A549 (cell line): Measurements from ENCODE around the gene PACS2. TPM values are rescaled to one million over a fixed set of nuclear protein-coding genes. Genes with fewer than 3 reads are reported as not detected.
"Not testable (repeated sequence)": the region's sequence is repeated elsewhere in the genome, so short reads cannot be mapped to it uniquely, and the experiment has no call there.

ENCODE experiments used
- ATAC-seq, 2 experiments: fragments of 200-7000 bp in 1 of 2; fragments of >200 bp in 1 of 2; cut with Nextera tagmentation in 1 of 2; cut with Tn5 transposase in 1 of 2; 3 replicates each; pipeline versions ENCODE4 v1.8.0 to v1.9.1; 2018 to 2020; ENCODE audit warnings: mild to moderate bottlenecking in 1 of 2, moderate library complexity in 1 of 2
- CTCF ChIA-PET: fragments of 300-600 bp; sonication (Branson Sonifier 250); formaldehyde crosslinking; extraction: SDS; loops from one replicate; lab custom pipeline; 2021; ENCODE audit warnings: antibody characterized with exemption, inconsistent platforms; lab: Yijun Ruan, JAX
- POLR2A ChIA-PET: fragments of 350-600 bp; formaldehyde crosslinking; extraction: SDS; loops from one replicate; lab custom pipeline; 2021; ENCODE audit warnings: antibody characterized with exemption, inconsistent platforms; lab: Yijun Ruan, JAX
- DNase-seq, 2 experiments: peaks; one replicate each; pipeline versions ENCODE4 v3.0.0 to v3.0.0-alpha.2; 2011 to 2016; ENCODE audit warnings: low read depth in 1 of 2, low spot score in 1 of 2
- FAIRE-seq: peaks from 2 replicates; lab custom pipeline; 2011; peaks lifted over from hg19 to GRCh38; lab: Jason Lieb, UNC
- H3K27ac ChIP-seq, 2 experiments: fragments of >200 bp; sonication (Bioruptor Twin); formaldehyde crosslinking; 3 replicates each; pipeline ENCODE4 v1.5.1; 2016 to 2017
- H3K4me1 ChIP-seq: fragments of >200 bp; sonication (Bioruptor Twin); formaldehyde crosslinking; 3 replicates; pipeline ENCODE4 v1.6.1; 2016
- H3K4me2 ChIP-seq: fragments of >200 bp; sonication (Bioruptor Twin); formaldehyde crosslinking; 3 replicates; pipeline ENCODE4 v1.6.1; 2016
- H3K4me3 ChIP-seq: fragments of >200 bp; sonication (Bioruptor Twin); formaldehyde crosslinking; 3 replicates; pipeline ENCODE4 v1.5.1; 2016
- H3K9me3 ChIP-seq: fragments of >200 bp; sonication (Bioruptor Twin); formaldehyde crosslinking; 3 replicates; pipeline ENCODE4 v1.6.1; 2016
- BHLHE40 ChIP-seq: IDR thresholded peaks from 2 replicates; pipeline ENCODE4 v1.6.1; 2012; ENCODE audit warnings: low read depth, low read length, inconsistent platforms
- CTCF ChIP-seq: fragments of >200 bp; sonication (Bioruptor Twin); formaldehyde crosslinking; IDR thresholded peaks from 3 replicates; pipeline ENCODE4 v1.5.1; 2016
- E2F6 ChIP-seq: IDR thresholded peaks from 2 replicates; pipeline ENCODE4 v1.6.1; 2012; ENCODE audit warnings: low read depth, borderline replicate concordance
- FOSB ChIP-seq: fragments of 250-450 bp; sonication (Bioruptor Pico); IDR thresholded peaks from 2 replicates; pipeline ENCODE4 v1.5.0; 2020; ENCODE audit warnings: mild to moderate bottlenecking, moderate library complexity
- FOXS1 ChIP-seq: fragments of 250-450 bp; sonication (Bioruptor Pico); IDR thresholded peaks from 2 replicates; pipeline ENCODE4 v1.5.0; 2020; ENCODE audit warnings: mild to moderate bottlenecking, moderate library complexity
- HES2 ChIP-seq: fragments of >200 bp; sonication (Bioruptor Twin); formaldehyde crosslinking; IDR thresholded peaks from 2 replicates; pipeline ENCODE4 v1.6.1; 2016
- HOXA7 ChIP-seq: fragments of 250-450 bp; sonication (Bioruptor Pico); IDR thresholded peaks from 2 replicates; pipeline ENCODE4 v1.5.0; 2020; ENCODE audit warnings: mild to moderate bottlenecking, moderate library complexity
- HOXB13 ChIP-seq: fragments of 250-450 bp; sonication (Bioruptor Pico); IDR thresholded peaks from 2 replicates; pipeline ENCODE4 v1.5.0; 2020; ENCODE audit warnings: low read depth, mild to moderate bottlenecking, moderate library complexity
- KDM1A ChIP-seq: fragments of 200-600 bp; sonication (generic); IDR thresholded peaks from 2 replicates; pipeline ENCODE4 v1.6.1; 2016; ENCODE audit warnings: low read depth, mild to moderate bottlenecking
- KDM5A ChIP-seq: fragments of 200-600 bp; sonication (generic); IDR thresholded peaks from 2 replicates; pipeline ENCODE4 v1.6.1; 2016; ENCODE audit warnings: antibody characterized with exemption, mild to moderate bottlenecking
- PBX3 ChIP-seq: IDR thresholded peaks from 2 replicates; pipeline ENCODE4 v1.6.1; 2012
- RAD21 ChIP-seq, 2 experiments: fragments of >200 bp in 1 of 2; sonication (Bioruptor Twin) in 1 of 2; formaldehyde crosslinking in 1 of 2; IDR thresholded peaks in 1 of 2; conservative IDR thresholded peaks in 1 of 2; 2 replicates in 1 of 2; 3 replicates in 1 of 2; pipeline ENCODE4 v1.6.1; 2012 to 2018; ENCODE audit warnings: inconsistent platforms in 1 of 2
- REST ChIP-seq: fragments of 200-600 bp; sonication (generic); IDR thresholded peaks from 2 replicates; pipeline ENCODE4 v1.6.1; 2016; ENCODE audit warnings: antibody characterized with exemption, mild to moderate bottlenecking, moderate library complexity
- USF2 ChIP-seq: fragments of 450-650 bp; IDR thresholded peaks from 2 replicates; pipeline ENCODE4 v1.6.1; 2014; ENCODE audit warnings: antibody characterized with exemption
- WGBS: methylation state at CpG from one replicate; pipeline ENCODE4 v1.1.6; 2017; ENCODE audit errors: missing lambda C conversion rate; 5-methylcytosine and 5-hydroxymethylcytosine counted together
- polyA plus RNA-seq, 4 experiments: library from polyadenylated mRNA; depleted of rRNA in 3 of 4; stranded (reverse); fragments of >200 nt; fragmentation: RNase III in 1 of 4; extraction: RNeasy Plus Mini Kit Qiagen cat#74134 plus additional on column Dnase treatment in 1 of 4; gene quantifications; 2 replicates in 3 of 4; 3 replicates in 1 of 4; pipeline ENCODE4 v1.2.3, GENCODE V29; 2011 to 2017

The PACS2 gene
- polyA plus RNA-seq, 2 of the 4 experiments (the other 2 are of a cell fraction): 11.9 to 24.5 TPM

- TF ChIP-seq USF2 (no peak), KDM5A (no peak), KDM1A (no peak), RAD21 (conservative IDR thresholded peaks at IDR 0.05 in 1 of 2, IDR thresholded peaks at IDR 0.05 in 1 of 2) (no peak), HOXA7 (CRISPR knock-in tag) (no peak), E2F6 (no peak), CTCF (no peak)
- TF ChIP-seq, all 56 proteins: peak for 0
Measured at GRCh38 chr14:105273062-105273461, 41.5 kb upstream of the PACS2 start (continued).

GRCh38 chr14:105274637-105275036, 39.9 kb upstream of the PACS2 start:
- POLR2A ChIA-PET: no interaction called here
- WGBS: 91% methylated on average over 6 of the region's 6 CpGs
- no peak for TF ChIP-seq FOSB (CRISPR knock-in tag)
- no peak for TF ChIP-seq BHLHE40
- TF ChIP-seq REST: no peak
- no peak for TF ChIP-seq HES2
- ATAC-seq: no peak
- CTCF ChIA-PET: interaction anchor here (0.8 to 1.0 kb wide), 2 partner anchors 14 to 184 kb away, joined by 5 read pairs; no protein-coding TSS in a partner anchor
- H3K4me1 ChIP-seq: no peaks in the 10 kb centered on the region
- no peak overlapping the region for H3K27ac ChIP-seq
- no peaks in the 10 kb centered on the region for H3K9me3 ChIP-seq
- DNase-seq: no peak
- H3K4me2 ChIP-seq: no peak overlapping the region
- FAIRE-seq: no peak
- H3K4me3 ChIP-seq: no peak overlapping the region

- TF ChIP-seq FOXS1 (CRISPR knock-in tag) (no peak), PBX3 (no peak), HOXB13 (CRISPR knock-in tag) (no peak)
- FAIRE-seq: no peak
- POLR2A ChIA-PET: no interaction called here
- no peak for DNase-seq
- WGBS: 81% methylated on average over 12 of the region's 16 CpGs
- CTCF ChIA-PET: interaction anchor here (0.8 to 1.0 kb wide), 2 partner anchors 15 to 185 kb away, joined by 5 read pairs; no protein-coding TSS in a partner anchor
- no peak overlapping the region for H3K4me2 ChIP-seq
- no peaks in the 10 kb centered on the region for H3K9me3 ChIP-seq
- H3K4me3 ChIP-seq: no peak overlapping the region
- no peaks in the 10 kb centered on the region for H3K4me1 ChIP-seq
- H3K27ac ChIP-seq: no peak overlapping the region
- ATAC-seq: no peak
Measured at GRCh38 chr14:105275267-105275946, 39.1 kb upstream of the PACS2 start.

- not testable (repeated sequence) for H3K4me3 ChIP-seq, H3K9me3 ChIP-seq, ATAC-seq, H3K27ac ChIP-seq, DNase-seq, FAIRE-seq, H3K4me1 ChIP-seq, H3K4me2 ChIP-seq
- CTCF ChIA-PET: interaction anchor here (0.8 kb wide), 1 partner anchor 75 kb away, joined by 3 read pairs; no protein-coding TSS in a partner anchor
- WGBS: 95% methylated on average over 3 of the region's 4 CpGs
- POLR2A ChIA-PET: interaction anchor here (0.9 kb wide), 1 partner anchor 24 kb away, joined by 4 read pairs; no protein-coding TSS in a partner anchor
Measured at GRCh38 chr14:105277448-105277847, 37.1 kb upstream of the PACS2 start.
